GM20431 (cell line): ENCODE results near the gene SLC6A2.

Experiments
- in situ Hi-C: fragments of 300-500 bp; cut with MseI, MboI; formaldehyde crosslinking; loops from one replicate; pipeline ENCODE4 v1.15.0; 2020; ENCODE audit warnings: low sequenced_read_pairs; ENCODE audit not compliant: unreplicated experiment

The SLC6A2 gene

DNA sequence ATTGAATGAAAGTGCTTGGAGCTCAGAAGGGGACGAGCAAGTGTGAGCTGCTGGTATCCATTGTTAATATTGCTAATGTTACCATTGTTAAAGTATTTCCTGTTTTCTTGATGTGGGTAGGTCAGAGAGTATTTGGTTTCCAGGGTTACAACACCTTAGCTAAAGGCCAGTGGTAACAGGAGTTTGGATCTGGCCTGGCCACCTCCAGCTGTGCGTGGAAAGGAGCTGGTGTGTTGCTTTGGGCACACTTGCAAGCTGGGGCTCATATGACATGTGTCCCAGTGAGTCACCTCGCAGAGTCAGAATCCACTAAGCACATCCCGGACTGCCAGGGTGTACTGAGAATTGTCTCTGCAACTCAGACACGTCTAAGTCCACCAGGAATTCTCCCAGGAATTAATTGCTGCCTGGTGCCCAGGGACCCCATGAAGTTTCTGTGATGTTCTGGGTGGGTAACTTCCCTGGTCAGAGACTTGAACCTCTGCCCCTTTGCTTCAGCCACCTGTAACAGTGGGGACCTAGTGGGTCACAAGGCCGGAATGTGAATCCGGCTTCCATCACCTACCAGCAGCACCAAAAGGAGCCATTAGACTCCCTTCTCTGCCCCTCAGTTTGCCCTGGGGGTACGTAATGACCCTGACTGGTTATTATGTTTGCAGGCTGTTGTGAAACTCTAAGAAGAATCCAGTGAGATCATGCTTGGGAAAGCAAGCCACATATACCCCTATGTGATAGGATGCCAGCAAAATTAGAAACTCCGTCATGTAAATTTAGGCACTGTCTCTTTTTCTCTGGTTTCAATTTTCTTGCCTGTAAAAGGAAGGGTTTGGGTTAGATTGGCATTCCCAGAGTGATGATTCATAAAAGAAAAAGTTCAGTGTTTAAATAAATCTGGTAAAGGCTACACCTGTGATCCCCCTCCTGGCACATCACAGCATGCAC lies 12.8 kb downstream of the SLC6A2 start:
- in situ Hi-C loops, result no loop called here

DNA sequence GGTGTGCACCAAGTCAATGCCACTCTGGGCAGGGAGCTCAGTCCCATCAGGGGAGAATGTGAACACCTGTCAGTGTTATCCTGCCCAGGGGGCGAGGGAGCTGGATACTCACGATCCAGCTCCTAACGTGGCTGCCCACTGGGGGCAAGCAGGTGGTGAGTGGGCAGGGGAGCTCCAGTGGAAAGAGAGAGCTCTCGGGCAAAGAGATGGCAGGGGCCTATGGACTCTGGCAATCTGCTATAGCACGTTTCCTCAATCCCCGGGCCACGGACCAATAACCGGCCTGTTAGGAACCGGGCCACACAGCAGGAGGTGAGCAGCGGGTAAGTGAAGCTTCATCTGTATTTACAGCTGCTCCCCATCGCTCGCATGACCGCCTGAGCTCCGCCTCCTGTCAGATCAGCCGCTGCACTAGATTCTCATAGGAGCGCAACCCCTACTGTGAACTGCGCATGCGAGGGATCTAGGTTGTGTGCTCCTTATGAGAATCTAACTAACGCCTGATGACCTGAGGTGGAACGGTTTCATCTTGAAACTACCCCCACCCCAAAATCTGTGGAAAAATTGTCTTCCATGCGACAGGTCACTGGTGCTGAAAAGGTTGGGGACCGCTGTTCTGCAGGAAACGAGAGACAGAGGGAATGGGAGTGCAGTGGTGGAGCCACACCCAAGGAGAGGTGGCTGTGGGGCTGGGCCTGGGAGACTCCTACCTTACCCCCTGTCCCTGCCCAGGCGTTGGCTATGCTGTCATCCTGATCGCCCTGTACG lies 15.6 kb downstream of the SLC6A2 start:
- in situ Hi-C loops, result no loop called here

DNA sequence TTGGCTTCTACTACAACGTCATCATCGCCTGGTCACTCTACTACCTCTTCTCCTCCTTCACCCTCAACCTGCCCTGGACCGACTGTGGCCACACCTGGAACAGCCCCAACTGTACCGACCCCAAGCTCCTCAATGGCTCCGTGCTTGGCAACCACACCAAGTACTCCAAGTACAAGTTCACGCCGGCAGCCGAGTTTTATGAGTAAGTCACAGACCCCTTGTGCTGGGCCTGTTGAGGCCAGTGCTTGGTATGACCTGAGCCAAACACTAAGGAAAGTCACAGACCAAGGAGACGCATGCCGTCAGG lies 16.1 kb downstream of the SLC6A2 start:
- in situ Hi-C loops, result no loop called here

DNA sequence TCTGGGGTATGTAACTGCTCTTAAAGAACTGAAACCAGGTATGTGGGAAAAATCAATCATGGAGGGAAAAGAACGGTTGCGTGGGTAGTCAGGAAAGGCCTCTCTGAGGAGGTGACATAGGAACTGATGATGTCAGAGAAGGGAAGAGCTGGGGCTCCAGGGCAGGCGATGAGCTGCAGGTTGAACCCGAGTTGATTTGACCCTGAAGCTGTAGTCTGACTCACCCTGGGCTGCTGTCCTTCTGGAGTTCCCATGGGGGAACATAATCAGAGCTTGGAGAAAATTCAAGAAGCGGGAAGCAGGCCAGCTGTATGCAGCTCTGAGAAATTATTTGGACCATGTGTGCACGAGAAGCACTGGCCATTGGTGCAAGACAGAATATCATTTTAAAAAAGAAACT lies 16.7 kb downstream of the SLC6A2 start:
- in situ Hi-C loops, result no loop called here

DNA sequence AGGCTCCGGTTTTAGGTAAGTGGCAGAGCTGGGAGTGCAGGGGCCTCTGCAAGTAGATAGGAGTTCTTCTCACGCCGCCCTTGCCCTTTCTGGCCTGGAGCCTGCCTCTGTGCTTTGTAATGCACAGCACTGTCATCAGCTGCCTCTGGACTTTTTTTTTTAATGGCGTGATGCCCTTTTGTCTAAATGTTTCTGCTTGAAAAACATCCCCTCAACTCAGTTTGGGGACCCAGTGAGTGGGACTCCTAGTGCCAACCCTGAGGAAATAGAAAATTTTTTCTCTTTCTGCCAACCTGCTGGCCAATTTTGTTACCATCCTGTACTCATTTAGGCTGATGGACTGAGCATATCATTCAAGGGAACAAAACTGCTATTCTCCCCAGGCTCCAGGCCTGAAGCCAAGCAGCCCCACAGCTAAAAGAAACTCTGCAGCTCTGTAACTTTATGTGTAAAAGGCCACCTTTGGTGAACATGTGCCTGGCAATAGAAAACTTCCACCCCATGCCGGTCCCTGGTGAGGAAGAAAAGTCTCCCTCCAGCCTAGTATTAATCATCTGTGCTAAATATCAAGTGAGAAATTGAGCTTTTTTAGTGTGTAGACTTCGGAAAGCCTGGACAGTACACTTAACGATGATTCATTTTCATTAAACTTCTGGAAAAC lies 22.5 kb downstream of the SLC6A2 start:
- in situ Hi-C loops, result no loop called here

DNA sequence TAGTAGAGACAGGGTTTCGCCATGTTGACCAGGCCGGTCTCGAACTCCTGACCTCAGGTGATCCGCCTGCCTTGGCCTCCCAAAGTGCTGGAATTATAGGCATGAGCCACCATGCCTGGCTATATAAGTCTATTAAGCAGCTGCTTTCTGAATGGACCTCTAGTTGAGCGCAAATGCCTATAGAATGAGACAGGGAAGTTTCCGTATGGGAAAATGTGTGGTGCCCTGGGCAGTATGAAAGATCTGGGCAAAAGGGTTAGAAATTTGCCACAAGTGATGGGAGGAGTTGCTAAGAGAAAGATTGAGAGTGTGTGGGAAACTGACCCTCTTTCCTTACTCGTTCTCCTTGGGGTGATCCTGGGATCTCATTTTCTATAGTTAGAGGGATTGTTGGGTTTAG lies 26.3 kb downstream of the SLC6A2 start:
- in situ Hi-C loops, result no loop called here

DNA sequence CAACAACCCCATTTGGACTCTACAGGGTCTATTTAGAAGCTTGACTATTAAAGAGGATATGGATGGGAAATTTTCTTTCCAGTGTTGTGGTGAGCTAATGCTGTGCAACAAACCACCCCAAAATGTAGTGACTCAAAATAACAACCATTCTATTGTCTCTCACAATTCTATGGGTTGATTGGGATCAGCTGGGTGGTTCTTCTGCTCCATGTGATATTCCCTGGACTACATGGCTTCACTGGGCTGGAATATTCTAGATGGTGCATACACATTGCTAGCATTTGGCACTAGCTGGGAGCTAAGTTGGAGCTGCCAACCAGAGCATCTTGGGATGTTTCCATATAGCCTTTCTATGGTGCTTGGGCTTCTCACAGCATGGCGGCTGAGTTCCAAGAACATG lies 30.2 kb downstream of the SLC6A2 start:
- in situ Hi-C loops, result no loop called here

DNA sequence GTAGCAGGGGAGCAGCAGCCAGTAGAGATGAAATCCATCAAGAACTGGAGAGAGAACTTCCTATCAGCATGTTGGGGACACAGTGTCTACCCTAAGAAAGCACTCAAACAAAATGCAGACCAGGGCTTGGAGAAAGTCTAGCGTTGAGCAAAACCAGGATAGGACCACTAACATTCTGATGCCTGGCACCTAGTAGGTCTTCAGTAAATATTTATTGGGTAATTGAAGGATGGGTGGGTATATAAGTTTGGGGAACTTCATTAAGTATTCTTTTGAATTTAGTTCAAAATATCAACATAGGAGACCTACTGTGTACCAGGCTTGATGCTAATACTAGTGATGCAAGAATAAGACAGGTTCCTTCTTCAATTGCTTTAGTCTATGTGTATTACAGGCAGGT lies 30.9 kb downstream of the SLC6A2 start:
- in situ Hi-C loops, result no loop called here

DNA sequence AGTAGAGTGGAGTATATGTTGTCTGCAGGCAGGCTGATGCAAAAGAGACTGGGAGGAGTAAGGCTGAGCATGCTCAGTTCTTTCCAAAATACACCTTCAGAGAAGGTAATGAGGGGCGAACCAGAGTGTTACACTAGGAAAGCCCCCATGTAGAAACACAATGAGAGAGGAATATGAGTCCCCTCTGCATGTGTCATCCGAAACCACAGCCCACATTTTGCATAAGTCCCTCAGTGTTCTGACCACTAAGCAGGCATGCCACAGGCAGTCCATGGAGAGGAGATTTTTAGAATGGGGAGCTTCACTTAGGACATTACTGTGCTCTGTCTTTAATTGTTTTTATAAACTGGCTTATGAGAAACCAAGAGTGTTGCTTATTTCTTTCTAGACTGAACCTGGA lies 32.0 kb downstream of the SLC6A2 start:
- in situ Hi-C loops, result no loop called here

DNA sequence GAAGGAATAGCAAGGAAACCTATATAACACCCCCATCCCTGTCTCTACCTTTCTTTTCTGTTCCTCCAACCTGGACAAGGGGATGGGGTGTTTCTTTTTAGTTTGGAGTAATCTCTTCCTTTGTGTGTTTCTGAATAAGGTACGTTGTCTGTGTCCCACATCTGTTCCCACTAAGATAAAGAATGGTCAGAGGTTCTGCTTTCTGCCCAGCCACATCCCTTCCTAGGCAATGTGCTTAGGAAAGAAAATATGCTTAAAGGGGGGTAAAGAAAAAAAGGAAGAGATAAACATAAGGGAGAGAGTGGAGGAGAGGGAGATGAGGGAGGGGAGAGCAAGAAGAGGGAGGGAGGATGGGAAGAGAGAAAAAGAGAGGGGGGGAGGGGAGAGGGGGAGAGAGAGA lies 35.1 kb downstream of the SLC6A2 start:
- in situ Hi-C loops, result no loop called here

DNA sequence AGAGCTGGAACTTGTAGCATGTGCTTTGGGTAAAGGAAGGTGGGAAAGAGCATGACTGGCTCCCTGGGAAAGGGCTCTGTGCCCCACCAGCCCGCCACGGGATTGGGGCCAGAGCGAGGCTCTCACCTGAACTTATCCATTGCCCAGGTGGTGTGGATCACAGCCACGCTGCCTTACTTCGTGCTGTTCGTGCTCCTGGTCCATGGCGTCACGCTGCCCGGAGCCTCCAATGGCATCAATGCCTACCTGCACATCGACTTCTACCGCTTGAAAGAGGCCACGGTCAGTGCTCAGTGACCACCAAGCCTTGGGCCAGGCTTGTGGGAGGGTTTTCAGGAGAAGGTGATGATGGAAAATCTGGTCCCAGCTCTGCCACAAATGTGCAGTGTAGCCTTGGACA lies 36.0 kb downstream of the SLC6A2 start:
- in situ Hi-C loops, result no loop called here

DNA sequence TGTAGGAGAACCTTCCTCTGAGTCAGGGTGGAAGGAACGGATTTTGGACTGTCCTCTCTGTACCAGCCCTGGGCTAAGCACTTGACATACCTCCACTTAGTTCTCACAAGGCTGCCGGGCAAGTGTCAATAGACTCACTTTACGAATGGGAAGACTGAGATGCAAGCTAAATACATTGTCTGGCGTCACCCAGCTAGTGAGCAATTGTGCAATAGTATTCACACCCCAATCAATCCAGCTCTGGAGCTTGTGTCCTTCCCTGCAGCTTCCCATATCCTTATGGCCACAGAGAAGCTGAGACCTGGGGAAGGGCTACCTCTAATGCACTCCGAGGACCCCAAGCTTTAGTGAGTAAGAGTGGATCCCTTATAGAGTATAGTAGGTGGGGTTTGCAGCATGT lies 39.8 kb downstream of the SLC6A2 start:
- in situ Hi-C loops, result no loop called here

DNA sequence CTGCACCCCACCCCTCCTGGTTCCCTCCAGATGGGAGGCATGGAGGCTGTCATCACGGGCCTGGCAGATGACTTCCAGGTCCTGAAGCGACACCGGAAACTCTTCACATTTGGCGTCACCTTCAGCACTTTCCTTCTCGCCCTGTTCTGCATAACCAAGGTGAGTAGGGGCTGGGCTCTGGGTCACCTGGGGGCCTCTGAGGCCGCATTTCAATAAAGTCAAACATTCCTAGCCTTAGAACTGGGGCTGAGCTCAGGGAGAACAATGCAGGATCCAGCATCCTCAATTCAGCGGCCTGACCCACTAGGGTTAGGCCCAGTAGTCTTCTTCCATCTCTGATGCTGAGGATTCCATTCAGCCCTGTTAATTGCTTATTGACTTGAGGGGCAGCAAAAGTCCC lies 42.1 kb downstream of the SLC6A2 start:
- in situ Hi-C loops, result no loop called here

DNA sequence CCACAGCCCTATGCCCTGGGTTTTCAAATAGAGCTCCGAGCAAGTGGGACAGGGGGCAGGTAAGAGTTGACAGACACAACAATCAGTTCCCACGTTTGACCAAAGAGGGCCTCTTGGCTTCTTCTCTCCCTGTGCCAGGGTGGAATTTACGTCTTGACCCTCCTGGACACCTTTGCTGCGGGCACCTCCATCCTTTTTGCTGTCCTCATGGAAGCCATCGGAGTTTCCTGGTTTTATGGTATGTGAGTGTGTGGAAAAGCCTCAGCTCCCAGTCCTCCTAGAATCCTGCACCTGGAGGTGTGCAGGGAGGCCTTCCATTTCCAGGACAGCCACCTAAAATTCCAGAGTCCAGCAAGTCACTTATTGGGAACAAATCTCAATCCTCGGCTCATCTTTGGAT lies 42.5 kb downstream of the SLC6A2 start:
- in situ Hi-C loops, result no loop called here

DNA sequence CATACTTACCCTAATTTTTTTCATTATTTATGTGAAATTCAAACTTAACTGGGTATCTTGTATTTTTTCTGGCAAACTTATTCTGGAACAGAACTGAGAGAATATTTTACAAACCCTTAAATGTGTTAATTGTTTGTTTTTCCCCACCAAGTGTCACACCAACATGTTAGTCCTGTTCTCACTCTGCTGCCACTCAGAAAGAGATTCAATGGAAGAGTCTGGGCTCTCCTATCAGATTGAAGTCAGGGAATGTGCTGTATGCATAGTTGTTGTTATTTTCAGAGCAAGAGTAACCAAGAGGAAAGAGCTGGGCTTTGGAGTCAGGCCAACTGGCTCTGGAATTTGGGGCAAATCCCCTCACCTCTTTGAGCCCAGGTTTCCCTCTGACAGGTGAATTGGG lies 43.2 kb downstream of the SLC6A2 start:
- in situ Hi-C loops, result no loop called here

DNA sequence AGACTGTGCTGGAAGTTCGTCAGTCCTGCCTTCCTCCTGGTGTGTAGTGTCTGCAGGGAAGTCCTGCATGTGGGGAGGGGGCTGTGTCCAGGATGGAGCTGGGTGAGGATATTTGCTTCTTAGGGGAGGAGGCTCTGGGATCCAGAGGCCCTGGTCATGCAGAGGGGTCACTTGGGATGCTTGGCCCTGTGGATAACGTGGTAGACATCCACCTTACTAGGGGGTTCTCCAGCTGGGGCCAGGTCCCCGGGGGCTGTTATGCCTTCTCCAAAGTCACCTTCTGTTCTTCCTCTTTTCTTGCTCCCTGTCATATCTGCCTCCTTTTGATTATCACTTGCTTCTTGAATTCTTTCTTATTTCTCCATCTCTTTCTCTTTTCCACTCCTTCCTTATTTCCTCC lies 43.8 kb downstream of the SLC6A2 start:
- in situ Hi-C loops, result loop anchor here (10.0 kb wide), 2 partner anchors 145 to 235 kb away; no protein-coding TSS in a partner anchor

DNA sequence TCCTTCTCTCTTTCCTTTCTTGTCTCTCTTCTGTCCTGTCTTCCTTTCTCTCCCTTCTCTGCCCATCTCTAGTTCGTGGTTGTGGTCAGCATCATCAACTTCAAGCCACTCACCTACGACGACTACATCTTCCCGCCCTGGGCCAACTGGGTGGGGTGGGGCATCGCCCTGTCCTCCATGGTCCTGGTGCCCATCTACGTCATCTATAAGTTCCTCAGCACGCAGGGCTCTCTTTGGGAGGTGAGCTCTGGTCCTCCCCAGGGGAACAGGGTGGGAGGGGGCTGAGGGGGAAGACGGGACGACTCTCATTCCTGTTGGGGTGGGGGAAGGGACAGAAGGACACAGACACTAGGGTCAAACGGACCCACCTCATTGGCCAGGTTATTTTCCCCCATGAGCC lies 44.3 kb downstream of the SLC6A2 start:
- in situ Hi-C loops, result loop anchor here (10.0 kb wide), 2 partner anchors 145 to 235 kb away; no protein-coding TSS in a partner anchor

DNA sequence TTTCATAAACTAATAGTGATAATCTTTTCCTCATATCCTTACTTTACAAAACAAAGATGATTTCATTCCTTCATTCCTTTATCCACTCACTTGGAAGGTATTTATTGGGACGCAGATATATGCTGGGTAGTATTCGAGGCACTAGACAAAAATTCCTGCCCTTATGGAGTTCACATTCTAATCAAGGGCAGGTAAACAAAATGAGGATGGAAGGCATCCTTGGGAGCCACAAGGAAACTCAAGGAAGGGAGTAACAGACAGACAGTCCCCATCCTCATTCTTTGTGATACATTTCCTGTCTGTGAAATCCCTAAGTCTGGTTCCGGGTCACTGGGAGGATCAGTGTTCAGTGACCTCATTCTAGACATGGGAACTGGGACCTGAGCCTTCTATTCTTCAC lies 45.2 kb downstream of the SLC6A2 start:
- in situ Hi-C loops, result loop anchor here (10.0 kb wide), 2 partner anchors 144 to 236 kb away; no protein-coding TSS in a partner anchor

DNA sequence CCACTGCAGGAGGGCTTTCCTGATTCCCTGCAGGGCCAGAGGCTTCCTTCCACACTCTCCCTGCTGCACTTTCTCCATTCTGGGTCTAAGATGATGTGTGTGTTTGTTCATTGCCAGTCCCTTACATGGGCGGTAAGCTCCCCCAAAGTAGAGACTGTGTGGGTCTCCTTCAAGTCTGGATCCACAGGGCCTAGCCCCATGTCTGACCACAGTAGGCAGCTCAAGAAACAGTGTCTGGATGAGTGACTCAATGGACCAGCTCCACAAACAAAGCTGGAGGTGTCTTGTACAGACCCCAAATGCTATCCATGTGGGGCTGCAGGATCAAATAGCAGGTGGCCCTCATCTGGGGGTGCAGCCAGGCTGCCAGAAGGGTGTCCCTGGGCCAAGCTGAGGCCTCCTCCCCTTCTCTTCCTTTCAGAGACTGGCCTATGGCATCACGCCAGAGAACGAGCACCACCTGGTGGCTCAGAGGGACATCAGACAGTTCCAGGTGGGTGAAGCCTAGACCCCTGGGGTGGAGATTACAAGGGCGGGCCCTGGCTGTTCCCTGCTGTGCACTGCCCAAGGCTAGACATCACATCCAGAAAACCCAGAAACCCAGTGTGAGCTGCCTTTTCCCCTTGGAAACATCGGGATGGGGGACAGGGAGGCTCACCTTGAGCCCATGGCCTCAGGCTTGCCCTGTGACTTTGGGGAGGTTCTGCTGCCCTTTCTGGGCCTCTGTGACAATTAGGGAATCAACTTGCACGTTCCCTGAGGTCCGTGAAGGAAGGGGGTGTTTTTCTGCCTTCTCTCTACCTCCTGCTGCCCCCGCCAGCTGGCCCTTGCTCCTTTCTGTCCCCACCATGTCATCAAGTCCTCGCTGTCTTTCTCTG lies 45.9 kb downstream of the SLC6A2 start:
- in situ Hi-C loops, result loop anchor here (10.0 kb wide), 2 partner anchors 143 to 237 kb away; no protein-coding TSS in a partner anchor
